Spleen (tissue), 11 donors: ENCODE data around the gene SCART1. TPM values are rescaled to one million over a fixed set of nuclear protein-coding genes. Genes with fewer than 3 reads are reported as not detected.

Experiments used
- DNase-seq: peaks from one replicate; pipeline ENCODE4 v3.0.0-alpha.2; 2020
- H3K27ac ChIP-seq, 8 donors: fragments of 200-600 bp; sonication (generic) in 7 of 8; 1 replicate in 4 of 8; 2 replicates in 4 of 8; pipeline versions ENCODE4 v1.5.0 to v1.8.0; 2016 to 2021; ENCODE audit warnings: inconsistent platforms in 4 of 8, mild to moderate bottlenecking in 4 of 8, moderate library complexity in 1 of 8
- H3K27me3 ChIP-seq, 7 donors: fragments of 200-600 bp; sonication (generic) in 6 of 7; replicated peaks in 1 of 7; 1 replicate in 4 of 7; 2 replicates in 3 of 7; pipeline versions ENCODE4 v1.5.0 to v1.8.0; 2016 to 2021; ENCODE audit warnings: inconsistent platforms in 3 of 7, mild to moderate bottlenecking in 1 of 7
- H3K36me3 ChIP-seq, 6 donors: fragments of 200-600 bp; sonication (generic) in 5 of 6; 1 replicate in 4 of 6; 2 replicates in 2 of 6; pipeline versions ENCODE4 v1.5.0 to v1.8.0; 2016 to 2021; ENCODE audit warnings: inconsistent platforms in 2 of 6
- H3K4me1 ChIP-seq, 6 donors: fragments of 200-600 bp; sonication (generic) in 5 of 6; 1 replicate in 3 of 6; 2 replicates in 3 of 6; pipeline versions ENCODE4 v1.5.0 to v1.8.0; 2016 to 2021; ENCODE audit warnings: inconsistent platforms in 3 of 6
- H3K4me3 ChIP-seq, 8 donors: fragments of 200-600 bp; sonication (generic) in 7 of 8; 1 replicate in 4 of 8; 2 replicates in 4 of 8; pipeline versions ENCODE4 v1.5.0 to v1.8.0; 2016 to 2021; ENCODE audit warnings: inconsistent platforms in 4 of 8, mild to moderate bottlenecking in 4 of 8, moderate library complexity in 2 of 8
- H3K9me3 ChIP-seq, 8 donors: fragments of 200-600 bp; sonication (generic) in 7 of 8; 1 replicate in 4 of 8; 2 replicates in 4 of 8; pipeline versions ENCODE4 v1.5.0 to v1.8.0; 2016 to 2021; ENCODE audit warnings: inconsistent platforms in 4 of 8
- POLR2A ChIP-seq, 3 donors: fragments of 450-650 bp; IDR thresholded peaks; one replicate each; pipeline ENCODE4 v1.5.1; 2017; ENCODE audit warnings: antibody characterized with exemption in 3 of 3, mild to moderate bottlenecking in 1 of 3
- POLR2AphosphoS5 ChIP-seq, 3 donors: sonication (generic); formaldehyde crosslinking; IDR thresholded peaks; one replicate each; pipeline ENCODE4 v1.5.1; 2017; ENCODE audit warnings: antibody characterized with exemption in 3 of 3
- WGBS, 5 donors: extraction: QIAGEN DNeasy Blood & Tissue Kit in 3 of 5; methylation state at CpG; one replicate each; pipeline versions ENCODE4 v1.1.5 to v1.1.7; 2013 to 2018; 5-methylcytosine and 5-hydroxymethylcytosine counted together
- intact Hi-C: fragments of 100-400 bp; cut with DNase I; formaldehyde crosslinking; loops from one replicate; pipeline ENCODE4 v1.15.0; 2023; ENCODE audit warnings: low total_unique reads
- polyA plus RNA-seq, 3 donors: library from polyadenylated mRNA; stranded (reverse); fragments of 200-250 nt; gene quantifications; one replicate each; pipeline ENCODE4 v1.2.1, GENCODE V29; 2013
- total RNA-seq, 7 donors: library from RNA; depleted of rRNA in 3 of 7; stranded (reverse); fragments of >200 nt in 3 of 7; fragmentation: NEBNext Ultra II Directional in 4 of 7; extraction: Animal tissue kit (Norgen Biotek cat#: 25700) in 4 of 7; gene quantifications; one replicate each; pipeline versions ENCODE4 v1.1.0 to v1.2.1, GENCODE V29; 2016 to 2021
- TF ChIP-seq, protein P1 (sequence below), 11 experiments: fragments of 200-600 bp in 7 of 11; fragments of 450-650 bp in 4 of 11; sonication (generic) in 4 of 11; IDR thresholded peaks in 8 of 11; conservative IDR thresholded peaks in 3 of 11; 1 replicate in 7 of 11; 2 replicates in 4 of 11; pipeline versions ENCODE4 v1.4.0 to v1.8.0; 2016 to 2021; ENCODE audit warnings: antibody characterized with exemption in 11 of 11, inconsistent platforms in 4 of 11, mild to moderate bottlenecking in 1 of 11
- donor health status: healthy with polysubstance abuse.
- donor health status: DM: no; HTN: no; CAD: no; lungs with moderate emphysema.
- donor health status: DM: no; HTN: no; CAD: no.
- donor health status: Bipolar disorder and iron deficiency.
- donor health status: healthy.
- donor health status: DM: no; HTN: no; CAD: no.
- donor health status: DM: yes; HTN: yes; CAD: no.

SCART1 gene
- total and polyA plus RNA-seq, 10 donors = 0.36 to 9.7 (median 4.9) TPM

DNA sequence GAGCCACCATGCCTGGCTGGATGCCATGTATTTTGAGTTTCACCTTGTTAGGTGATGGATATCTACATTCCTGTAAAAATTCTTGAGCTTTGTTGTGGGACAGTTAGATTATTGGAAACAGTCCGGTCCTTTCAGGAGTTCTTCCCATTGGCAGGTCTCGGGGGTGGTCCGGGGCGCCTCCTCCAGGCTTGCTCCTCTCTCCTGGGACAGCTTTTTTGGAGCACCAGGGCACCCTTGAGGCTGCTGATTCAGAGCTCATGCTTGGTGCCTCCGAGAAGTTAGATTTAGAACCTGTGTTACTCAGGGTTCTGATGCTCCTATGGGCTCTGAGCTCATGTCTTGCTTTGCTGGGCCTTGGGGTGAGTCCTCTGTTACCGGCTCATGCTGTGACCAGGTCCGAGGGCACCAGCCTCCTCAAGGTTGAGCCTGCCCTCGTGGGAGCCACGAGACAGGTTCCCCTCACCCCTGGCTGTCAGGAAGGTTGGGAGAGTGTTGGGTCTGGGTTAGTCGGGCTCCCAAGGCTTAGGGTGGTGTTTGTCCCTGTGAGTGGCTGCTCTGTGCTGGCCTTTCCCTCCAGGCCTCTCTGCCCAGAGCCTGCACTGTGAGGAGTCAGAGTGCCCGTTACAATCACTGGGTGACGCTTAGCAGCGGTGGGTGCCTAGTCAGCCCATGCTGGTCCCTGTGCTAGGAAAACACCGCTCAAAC is 35.3 kb upstream of the SCART1 start:
- intact Hi-C loops = no loop called here

DNA sequence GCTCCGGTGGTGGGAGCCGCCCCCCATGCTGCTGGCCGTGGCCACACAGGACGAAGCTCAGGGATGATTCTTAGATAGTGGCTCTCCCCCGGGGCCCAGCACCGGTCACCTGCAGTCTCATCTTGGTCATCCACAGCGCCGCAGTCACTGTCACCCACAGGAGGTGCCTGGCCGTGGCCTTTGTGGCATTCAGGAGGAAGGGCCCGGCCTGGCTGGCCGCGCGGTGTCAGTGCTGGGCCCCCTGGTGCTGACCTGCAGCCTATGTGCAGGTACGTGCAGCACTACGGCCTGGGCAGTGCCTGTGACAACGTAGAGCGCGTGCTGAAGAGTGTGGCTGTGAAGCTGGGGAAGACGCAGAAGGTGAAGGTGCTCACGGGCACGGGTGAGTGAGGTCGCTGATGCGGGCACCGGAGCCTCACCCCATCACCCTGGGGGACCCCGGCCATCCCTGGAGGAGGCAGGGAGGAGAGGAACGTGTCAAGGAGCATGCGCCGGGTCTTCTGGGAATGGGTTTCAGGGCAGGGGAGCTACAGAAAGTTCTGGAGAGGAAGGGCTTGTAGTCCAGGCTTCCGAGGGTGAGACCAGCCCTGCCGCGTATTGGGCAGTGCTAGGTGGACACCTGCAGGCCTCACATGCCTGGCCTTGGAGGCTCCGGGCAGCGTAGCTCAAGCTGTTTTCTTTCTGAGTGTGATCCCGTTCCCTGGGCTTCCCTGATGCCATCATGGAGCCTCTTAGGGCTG is 34.4 kb upstream of the SCART1 start:
- peaks cover 0 to 67% (median 35%) of the 10 kb centered on the region in 6 donors for H3K36me3 ChIP-seq
- no peak for TF ChIP-seq POLR2A (IDR thresholded peaks at IDR 0.05)
- TF ChIP-seq POLR2AphosphoS5 (IDR thresholded peaks at IDR 0.05) = peak in 2 of 3 donors; percentile 19 to 48
- TF ChIP-seq, protein P1, sequence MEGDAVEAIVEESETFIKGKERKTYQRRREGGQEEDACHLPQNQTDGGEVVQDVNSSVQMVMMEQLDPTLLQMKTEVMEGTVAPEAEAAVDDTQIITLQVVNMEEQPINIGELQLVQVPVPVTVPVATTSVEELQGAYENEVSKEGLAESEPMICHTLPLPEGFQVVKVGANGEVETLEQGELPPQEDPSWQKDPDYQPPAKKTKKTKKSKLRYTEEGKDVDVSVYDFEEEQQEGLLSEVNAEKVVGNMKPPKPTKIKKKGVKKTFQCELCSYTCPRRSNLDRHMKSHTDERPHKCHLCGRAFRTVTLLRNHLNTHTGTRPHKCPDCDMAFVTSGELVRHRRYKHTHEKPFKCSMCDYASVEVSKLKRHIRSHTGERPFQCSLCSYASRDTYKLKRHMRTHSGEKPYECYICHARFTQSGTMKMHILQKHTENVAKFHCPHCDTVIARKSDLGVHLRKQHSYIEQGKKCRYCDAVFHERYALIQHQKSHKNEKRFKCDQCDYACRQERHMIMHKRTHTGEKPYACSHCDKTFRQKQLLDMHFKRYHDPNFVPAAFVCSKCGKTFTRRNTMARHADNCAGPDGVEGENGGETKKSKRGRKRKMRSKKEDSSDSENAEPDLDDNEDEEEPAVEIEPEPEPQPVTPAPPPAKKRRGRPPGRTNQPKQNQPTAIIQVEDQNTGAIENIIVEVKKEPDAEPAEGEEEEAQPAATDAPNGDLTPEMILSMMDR (IDR thresholded peaks at IDR 0.05 in 8 of 11, conservative IDR thresholded peaks at IDR 0.05 in 3 of 11) = no peak
- intact Hi-C loops = no loop called here
- H3K4me1 ChIP-seq = peaks cover 3 to 16% (median 9%) of the 10 kb centered on the region in 6 donors
- DNase-seq = peak; percentile 68
- H3K4me3 ChIP-seq = no peak overlapping the region
- H3K27me3 ChIP-seq = peaks cover 0 to 18% (median 3%) of the 10 kb centered on the region in 7 donors
- 93 to 96% (median 94%) methylated on average over 26 to 34 of the region's 34 CpGs for WGBS, 5 donors
- no peaks in the 10 kb centered on the region for H3K9me3 ChIP-seq
- H3K27ac ChIP-seq = no peak overlapping the region

More for the DNA sequence above, 35.3 kb upstream of the SCART1 start:
- DNase-seq = no peak
- TF ChIP-seq POLR2A (IDR thresholded peaks at IDR 0.05) (no peak), POLR2AphosphoS5 (IDR thresholded peaks at IDR 0.05) (no peak)
- TF ChIP-seq, protein P1 (IDR thresholded peaks at IDR 0.05 in 8 of 11, conservative IDR thresholded peaks at IDR 0.05 in 3 of 11) = no peak
- 93 to 100% (median 95%) methylated on average over 5 to 14 of the region's 14 CpGs for WGBS, 5 donors
- Histone ChIP-seq H3K4me1 (peaks cover 3 to 14% (median 7%) of the 10 kb centered on the region in 6 donors), H3K9me3 (peaks cover 0 to 3% (median under 1%) of the 10 kb centered on the region in 8 donors), H3K36me3 (peaks cover 0 to 75% (median 38%) of the 10 kb centered on the region in 6 donors), H3K27me3 (peaks cover 0 to 15% (median 3%) of the 10 kb centered on the region in 7 donors), H3K27ac (no peak overlapping the region), H3K4me3 (no peak overlapping the region)

GRCh38 chr10:133420028-133420427 is 33.7 kb upstream of the SCART1 start:
- Histone ChIP-seq H3K4me1 (peaks cover 3 to 16% (median 9%) of the 10 kb centered on the region in 6 donors), H3K4me3 (no peak overlapping the region), H3K36me3 (peaks cover 0 to 61% (median 32%) of the 10 kb centered on the region in 6 donors), H3K9me3 (no peaks in the 10 kb centered on the region), H3K27me3 (peaks cover 0 to 24% (median 3%) of the 10 kb centered on the region in 7 donors), H3K27ac (no peak overlapping the region)
- WGBS, 5 donors = 88 to 95% (median 94%) methylated on average over 16 to 17 of the region's 17 CpGs
- TF ChIP-seq, protein P1 (IDR thresholded peaks at IDR 0.05 in 8 of 11, conservative IDR thresholded peaks at IDR 0.05 in 3 of 11) = no peak
- TF ChIP-seq POLR2AphosphoS5 (IDR thresholded peaks at IDR 0.05) = peak in 1 of 3 donors; percentile 5
- intact Hi-C loops = no loop called here
- DNase-seq = peak; percentile 71

DNA sequence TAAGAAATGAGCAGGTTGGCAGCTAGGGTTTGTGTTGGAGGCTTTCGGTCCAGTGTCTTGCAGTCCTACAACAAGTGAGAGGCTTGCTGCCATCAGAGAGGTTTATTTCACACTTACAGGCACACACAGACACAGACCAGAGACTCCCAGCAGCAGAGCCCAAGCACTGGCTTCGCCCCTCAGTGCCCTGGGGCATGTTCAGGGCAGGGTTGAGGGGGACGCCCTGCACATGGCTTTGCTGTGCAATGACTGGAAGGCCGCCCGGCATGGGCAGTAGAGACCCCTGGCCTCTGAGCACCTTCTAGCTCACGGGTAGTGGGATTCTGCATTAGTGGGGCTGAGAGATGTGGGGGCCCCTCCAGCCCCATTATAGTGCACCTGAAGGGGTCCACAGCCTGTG is 33.2 kb upstream of the SCART1 start:
- no peak overlapping the region for H3K4me3 ChIP-seq
- peaks cover 0 to 56% (median 27%) of the 10 kb centered on the region in 6 donors for H3K36me3 ChIP-seq
- H3K27me3 ChIP-seq = peaks cover 0 to 25% (median 3%) of the 10 kb centered on the region in 7 donors
- intact Hi-C loops = no loop called here
- DNase-seq = no peak
- 80 to 94% (median 92%) methylated on average over 2 to 6 of the region's 6 CpGs for whole genome bisulfite sequencing, 5 donors
- TF ChIP-seq, protein P1 (IDR thresholded peaks at IDR 0.05 in 8 of 11, conservative IDR thresholded peaks at IDR 0.05 in 3 of 11) = no peak
- TF ChIP-seq POLR2AphosphoS5 (IDR thresholded peaks at IDR 0.05) = no peak
- TF ChIP-seq POLR2A (IDR thresholded peaks at IDR 0.05) = no peak
- H3K4me1 ChIP-seq = peaks cover 3 to 16% (median 9%) of the 10 kb centered on the region in 6 donors
- no peak overlapping the region for H3K27ac ChIP-seq
- H3K9me3 ChIP-seq = no peaks in the 10 kb centered on the region
